ENCODE results near the gene SYNE2. TPM values are rescaled to one million over a fixed set of nuclear protein-coding genes. Genes with fewer than 3 reads are reported as not detected.

SYNE2 gene
- total and polyA plus RNA-seq, 5 donors from 2014 or later: 25.6 to 348 (median 32.3) TPM

- DNase-seq (no peak), ATAC-seq (ENCODE audit: low read depth in 2 of 2) (no peak)
- H3K36me3 Mint-ChIP-seq: peaks cover 52% of the 10 kb centered on the region
- no peak overlapping the region for H3K27ac Mint-ChIP-seq
- Histone ChIP-seq H3K9me3 (ENCODE audit: control insufficient read depth in 2 of 2, low read length in 2 of 2) (no peaks in the 10 kb centered on the region), H3K4me1 (ENCODE audit: control insufficient read depth, insufficient read depth, low read length, poor library complexity, severe bottlenecking) (no peaks in the 10 kb centered on the region), H3K27ac (ENCODE audit: insufficient read depth, low read length, poor library complexity, severe bottlenecking) (no peak overlapping the region), H3K4me3 (ENCODE audit: low read depth, low read length) (no peak overlapping the region), H3K36me3 (ENCODE audit: control insufficient read depth, insufficient read depth, low read length) (peaks cover 89% of the 10 kb centered on the region), H3K27me3 (ENCODE audit: control insufficient read depth, insufficient read depth, low read length) (no peaks in the 10 kb centered on the region)
- H3K4me1 Mint-ChIP-seq: no peaks in the 10 kb centered on the region
- H3K27me3 Mint-ChIP-seq: no peaks in the 10 kb centered on the region
- H3K4me3 Mint-ChIP-seq: no peak overlapping the region
- H3K9me3 Mint-ChIP-seq: no peaks in the 10 kb centered on the region
These were observed 294.5 kb downstream of the SYNE2 start for GRCh38 chr14:64147126-64147790.

GRCh38 chr14:64149921-64150320 is 297.1 kb downstream of the SYNE2 start:
- peaks cover 89% of the 10 kb centered on the region for H3K36me3 ChIP-seq (ENCODE audit: control insufficient read depth, insufficient read depth, low read length)
- Mint-ChIP-seq H3K27ac (peak overlapping the region in 1 of 3 donors; percentile 38), H3K9me3 (no peaks in the 10 kb centered on the region), H3K4me1 (peaks cover 0 to 4% (median 0%) of the 10 kb centered on the region in 4 donors), H3K4me3 (no peak overlapping the region), H3K36me3 (peaks cover 46% of the 10 kb centered on the region), H3K27me3 (no peaks in the 10 kb centered on the region)
- no peak overlapping the region for H3K27ac ChIP-seq (ENCODE audit: insufficient read depth, low read length, poor library complexity, severe bottlenecking)
- no peaks in the 10 kb centered on the region for H3K9me3 ChIP-seq (ENCODE audit: control insufficient read depth in 2 of 2, low read length in 2 of 2)
- DNase-seq: no peak
- no peak for ATAC-seq (ENCODE audit: low read depth in 2 of 2)
- H3K4me3 ChIP-seq (ENCODE audit: low read depth, low read length): no peak overlapping the region
- no peaks in the 10 kb centered on the region for H3K27me3 ChIP-seq (ENCODE audit: control insufficient read depth, insufficient read depth, low read length)
- H3K4me1 ChIP-seq (ENCODE audit: control insufficient read depth, insufficient read depth, low read length, poor library complexity, severe bottlenecking): no peaks in the 10 kb centered on the region

GRCh38 chr14:64158608-64159007 is 305.8 kb downstream of the SYNE2 start:
- Mint-ChIP-seq H3K36me3 (peaks cover 50% of the 10 kb centered on the region), H3K4me3 (no peak overlapping the region), H3K27ac (peak overlapping the region in 2 of 3 donors; percentile 56 to 59), H3K9me3 (no peaks in the 10 kb centered on the region), H3K27me3 (no peaks in the 10 kb centered on the region), H3K4me1 (peaks cover 0 to 6% (median 2%) of the 10 kb centered on the region in 4 donors)
- ATAC-seq (ENCODE audit: low read depth in 2 of 2) (no peak), DNase-seq (no peak)
- H3K4me3 ChIP-seq (ENCODE audit: low read depth, low read length): no peak overlapping the region
- H3K27me3 ChIP-seq (ENCODE audit: control insufficient read depth, insufficient read depth, low read length): no peaks in the 10 kb centered on the region
- no peaks in the 10 kb centered on the region for H3K9me3 ChIP-seq (ENCODE audit: control insufficient read depth in 2 of 2, low read length in 2 of 2)
- H3K36me3 ChIP-seq (ENCODE audit: control insufficient read depth, insufficient read depth, low read length): peaks cover 95% of the 10 kb centered on the region
- no peaks in the 10 kb centered on the region for H3K4me1 ChIP-seq (ENCODE audit: control insufficient read depth, insufficient read depth, low read length, poor library complexity, severe bottlenecking)
- no peak overlapping the region for H3K27ac ChIP-seq (ENCODE audit: insufficient read depth, low read length, poor library complexity, severe bottlenecking)

GRCh38 chr14:64159588-64159987 is 306.8 kb downstream of the SYNE2 start:
- Histone ChIP-seq H3K9me3 (ENCODE audit: control insufficient read depth in 2 of 2, low read length in 2 of 2) (no peaks in the 10 kb centered on the region), H3K27me3 (ENCODE audit: control insufficient read depth, insufficient read depth, low read length) (no peaks in the 10 kb centered on the region), H3K27ac (ENCODE audit: insufficient read depth, low read length, poor library complexity, severe bottlenecking) (no peak overlapping the region), H3K4me3 (ENCODE audit: low read depth, low read length) (no peak overlapping the region), H3K4me1 (ENCODE audit: control insufficient read depth, insufficient read depth, low read length, poor library complexity, severe bottlenecking) (no peaks in the 10 kb centered on the region), H3K36me3 (ENCODE audit: control insufficient read depth, insufficient read depth, low read length) (peaks cover 90% of the 10 kb centered on the region)
- peaks cover 0 to 6% (median 2%) of the 10 kb centered on the region in 4 donors for H3K4me1 Mint-ChIP-seq
- H3K27me3 Mint-ChIP-seq: no peaks in the 10 kb centered on the region
- peak overlapping the region in 1 of 4 donors; percentile 22 for H3K4me3 Mint-ChIP-seq
- peak overlapping the region in 1 of 3 donors; percentile 55 for H3K27ac Mint-ChIP-seq
- peaks cover 49% of the 10 kb centered on the region for H3K36me3 Mint-ChIP-seq
- ATAC-seq (ENCODE audit: low read depth in 2 of 2): no peak
- DNase-seq: no peak
- no peaks in the 10 kb centered on the region for H3K9me3 Mint-ChIP-seq

GRCh38 chr14:64170181-64170580 is 317.4 kb downstream of the SYNE2 start:
- Histone ChIP-seq H3K36me3 (ENCODE audit: control insufficient read depth, insufficient read depth, low read length) (peaks cover 89% of the 10 kb centered on the region), H3K27me3 (ENCODE audit: control insufficient read depth, insufficient read depth, low read length) (no peaks in the 10 kb centered on the region), H3K27ac (ENCODE audit: insufficient read depth, low read length, poor library complexity, severe bottlenecking) (no peak overlapping the region), H3K4me1 (ENCODE audit: control insufficient read depth, insufficient read depth, low read length, poor library complexity, severe bottlenecking) (no peaks in the 10 kb centered on the region), H3K9me3 (ENCODE audit: control insufficient read depth in 2 of 2, low read length in 2 of 2) (no peaks in the 10 kb centered on the region), H3K4me3 (ENCODE audit: low read depth, low read length) (no peak overlapping the region)
- H3K36me3 Mint-ChIP-seq: peaks cover 59% of the 10 kb centered on the region
- peaks cover 0 to 2% (median 0%) of the 10 kb centered on the region in 4 donors for H3K4me1 Mint-ChIP-seq
- H3K9me3 Mint-ChIP-seq: peaks cover 0 to 1% (median 0%) of the 10 kb centered on the region in 7 donors
- no peak overlapping the region for H3K27ac Mint-ChIP-seq
- no peak for DNase-seq
- no peaks in the 10 kb centered on the region for H3K27me3 Mint-ChIP-seq
- ATAC-seq (ENCODE audit: low read depth in 2 of 2): no peak
- no peak overlapping the region for H3K4me3 Mint-ChIP-seq

GRCh38 chr14:64174922-64175782 is 322.3 kb downstream of the SYNE2 start:
- peaks cover 89% of the 10 kb centered on the region for H3K36me3 ChIP-seq (ENCODE audit: control insufficient read depth, insufficient read depth, low read length)
- Mint-ChIP-seq H3K27me3 (no peaks in the 10 kb centered on the region), H3K4me3 (peak overlapping the region in 1 of 4 donors; percentile 73), H3K9me3 (peaks cover 0 to 1% (median 0%) of the 10 kb centered on the region in 7 donors), H3K27ac (peak overlapping the region in 2 of 3 donors; percentile 21 to 38), H3K36me3 (peaks cover 62% of the 10 kb centered on the region), H3K4me1 (peaks cover 0 to 9% (median 5%) of the 10 kb centered on the region in 4 donors)
- H3K9me3 ChIP-seq (ENCODE audit: control insufficient read depth in 2 of 2, low read length in 2 of 2): no peaks in the 10 kb centered on the region
- H3K4me3 ChIP-seq (ENCODE audit: low read depth, low read length): no peak overlapping the region
- ATAC-seq (ENCODE audit: low read depth in 2 of 2) (no peak), DNase-seq (no peak)
- H3K27ac ChIP-seq (ENCODE audit: insufficient read depth, low read length, poor library complexity, severe bottlenecking): no peak overlapping the region
- no peaks in the 10 kb centered on the region for H3K27me3 ChIP-seq (ENCODE audit: control insufficient read depth, insufficient read depth, low read length)
- H3K4me1 ChIP-seq (ENCODE audit: control insufficient read depth, insufficient read depth, low read length, poor library complexity, severe bottlenecking): no peaks in the 10 kb centered on the region

GRCh38 chr14:64176330-64176729 is 323.5 kb downstream of the SYNE2 start:
- Histone ChIP-seq H3K36me3 (ENCODE audit: control insufficient read depth, insufficient read depth, low read length) (peaks cover 90% of the 10 kb centered on the region), H3K4me1 (ENCODE audit: control insufficient read depth, insufficient read depth, low read length, poor library complexity, severe bottlenecking) (no peaks in the 10 kb centered on the region), H3K9me3 (ENCODE audit: control insufficient read depth in 2 of 2, low read length in 2 of 2) (no peaks in the 10 kb centered on the region), H3K27ac (ENCODE audit: insufficient read depth, low read length, poor library complexity, severe bottlenecking) (no peak overlapping the region), H3K4me3 (ENCODE audit: low read depth, low read length) (no peak overlapping the region), H3K27me3 (ENCODE audit: control insufficient read depth, insufficient read depth, low read length) (no peaks in the 10 kb centered on the region)
- H3K4me1 Mint-ChIP-seq: peaks cover 0 to 10% (median 5%) of the 10 kb centered on the region in 4 donors
- ATAC-seq (ENCODE audit: low read depth in 2 of 2) (no peak), DNase-seq (no peak)
- H3K36me3 Mint-ChIP-seq: peaks cover 61% of the 10 kb centered on the region
- peaks cover 0 to 1% (median 0%) of the 10 kb centered on the region in 7 donors for H3K9me3 Mint-ChIP-seq
- H3K4me3 Mint-ChIP-seq: no peak overlapping the region
- no peaks in the 10 kb centered on the region for H3K27me3 Mint-ChIP-seq
- H3K27ac Mint-ChIP-seq: peak overlapping the region in 1 of 3 donors; percentile 22
